HepG2 (cell line): ENCODE data around the gene JPH4. TPM values are rescaled to one million over a fixed set of nuclear protein-coding genes. Genes with fewer than 3 reads are reported as not detected.

ENCODE experiments used
- AHDC1 ChIP-seq: sonication (generic); formaldehyde crosslinking; IDR thresholded peaks from 2 replicates; pipeline ENCODE4 v1.5.1; 2020; ENCODE audit warnings: mild to moderate bottlenecking, missing genetic modification reagents, borderline replicate concordance
- ATF3 ChIP-seq: sonication (generic); formaldehyde crosslinking; IDR thresholded peaks from 2 replicates; pipeline ENCODE4 v1.4.0; 2020; ENCODE audit warnings: missing genetic modification reagents
- BRD4 ChIP-seq: sonication (generic); formaldehyde crosslinking; IDR thresholded peaks from 2 replicates; pipeline ENCODE4 v1.4.0; 2020; ENCODE audit warnings: missing genetic modification reagents
- CREB3 ChIP-seq: sonication (generic); formaldehyde crosslinking; IDR thresholded peaks from 2 replicates; pipeline ENCODE4 v1.5.0; 2020; ENCODE audit warnings: missing genetic modification reagents
- ELF3 ChIP-seq: IDR thresholded peaks from 2 replicates; pipeline ENCODE4 v1.6.1; 2016; ENCODE audit warnings: missing genetic modification reagents, missing compliant biosample characterization
- JARID2 ChIP-seq: sonication (generic); formaldehyde crosslinking; IDR thresholded peaks from 2 replicates; pipeline ENCODE4 v1.8.1; 2023; ENCODE audit warnings: missing genetic modification reagents, inconsistent platforms; ENCODE audit not compliant: insufficient replicate concordance
- PATZ1 ChIP-seq: sonication (generic); formaldehyde crosslinking; IDR thresholded peaks from 2 replicates; pipeline ENCODE4 v1.4.0; 2020; ENCODE audit warnings: missing genetic modification reagents
- SUZ12 ChIP-seq: fragments of 150-350 bp; IDR thresholded peaks from 2 replicates; pipeline ENCODE4 v1.6.1; 2014; ENCODE audit warnings: low read depth, low read length
- TFAP4 ChIP-seq: sonication (generic); IDR thresholded peaks from 2 replicates; pipeline ENCODE4 v1.6.1; 2016; ENCODE audit warnings: low read depth, borderline replicate concordance
- THYN1 ChIP-seq: sonication (generic); formaldehyde crosslinking; IDR thresholded peaks from 2 replicates; pipeline ENCODE4 v1.8.1; 2023; ENCODE audit warnings: low read depth, mild to moderate bottlenecking, moderate library complexity, missing genetic modification reagents, borderline replicate concordance
- ZBTB14 ChIP-seq: sonication (generic); formaldehyde crosslinking; IDR thresholded peaks from 2 replicates; pipeline ENCODE4 v1.4.0; 2020; ENCODE audit warnings: missing genetic modification reagents
- ZBTB49 ChIP-seq: sonication (generic); formaldehyde crosslinking; IDR thresholded peaks from 2 replicates; pipeline ENCODE4 v1.4.0; 2020; ENCODE audit warnings: missing genetic modification reagents, borderline replicate concordance
- ZFP37 ChIP-seq: sonication (generic); formaldehyde crosslinking; IDR thresholded peaks from 2 replicates; pipeline ENCODE4 v1.4.0; 2020; ENCODE audit warnings: missing genetic modification reagents, borderline replicate concordance
- ZNF296 ChIP-seq: sonication (generic); formaldehyde crosslinking; conservative IDR thresholded peaks from 2 replicates; pipeline ENCODE4 v1.5.0; 2020; ENCODE audit warnings: mild to moderate bottlenecking, missing genetic modification reagents
- ZNF556 ChIP-seq: sonication (generic); formaldehyde crosslinking; IDR thresholded peaks from 2 replicates; pipeline ENCODE4 v1.4.0; 2020; ENCODE audit warnings: mild to moderate bottlenecking, missing genetic modification reagents, borderline replicate concordance
- polyA plus RNA-seq, 8 experiments: library from polyadenylated mRNA; depleted of rRNA in 3 of 8; stranded (reverse) in 7 of 8; unstranded in 1 of 8; fragments of >200 nt; fragmentation: Illumina TruSeq in 4 of 8; extraction: Trizol in 4 of 8; gene quantifications; 2 replicates each; pipeline versions ENCODE4 v1.2.1 to v1.2.3, GENCODE V29; 2011 to 2016; ENCODE audit warnings: low read depth in 4 of 8, missing spikeins in 1 of 8, mixed read lengths in 1 of 8; ENCODE audit not compliant: insufficient read depth in 1 of 8
- total RNA-seq, 5 experiments: library from RNA; depleted of rRNA; stranded (reverse); fragments of >200 nt; fragmentation: Illumina TruSeq; extraction: Trizol; gene quantifications; 2 replicates each; pipeline ENCODE4 v1.2.3, GENCODE V29; 2016; ENCODE audit warnings: low read depth in 1 of 5

JPH4 gene
- total and polyA plus RNA-seq, 2 of the 13 experiments (the other 11 are each of a cell fraction or from before 2014, with no cell fraction given) = 0.08 to 0.22 TPM

- TF ChIP-seq PATZ1 (CRISPR knock-in tag) (0 out of 2 replicates have a peak, but pooled peaks have one; percentile 29), BRD4 (CRISPR knock-in tag) (0 out of 2 replicates have a peak, but pooled peaks have one; percentile 15), TFAP4 (peak; percentile 68), ZBTB49 (no peak), ZFP37 (CRISPR knock-in tag) (no peak; the same call in 1 of the 2 replicates), ZBTB14 (no peak), SUZ12 (no peak), THYN1 (CRISPR knock-in tag) (no peak), ELF3 (CRISPR knock-in tag) (no peak), AHDC1 (CRISPR knock-in tag) (no peak), ATF3 (CRISPR knock-in tag) (no peak), ZNF296 (peak; percentile 76; the same call in 1 of the 2 replicates), CREB3 (no peak), ZNF556 (no peak), JARID2 (CRISPR knock-in tag) (peak; percentile 65)
Measured at GRCh38 chr14:23566778-23567185, 11.8 kb downstream of the JPH4 start (continued).
